ENCODE results near the gene RBMS3. TPM values are rescaled to one million over a fixed set of nuclear protein-coding genes. Genes with fewer than 3 reads are reported as not detected.

RBMS3 gene
- total and polyA plus RNA-seq, 12 donors, result 8.7 to 90.1 (median 51.2) TPM

GRCh38 chr3:29864809-29865208, 583.9 kb downstream of the RBMS3 start:
- 69 to 90% (median 84%) methylated on average over 1 of the region's 1 CpG for WGBS, 4 donors
- H3K4me1 ChIP-seq (replicated peaks in 1 of 2), result no peaks in the 10 kb centered on the region
- H3K9me3 ChIP-seq (replicated peaks in 1 of 3), result no peaks in the 10 kb centered on the region
- intact Hi-C loops (cut with DNase I), result no loop called here
- DNase-seq, result no peak
- TF ChIP-seq CTCF (IDR thresholded peaks at IDR 0.05) (no peak), POLR2A (IDR thresholded peaks at IDR 0.05) (no peak)
- no peak overlapping the region for H3K27ac ChIP-seq
- no peaks in the 10 kb centered on the region for H3K27me3 ChIP-seq
- H3K4me3 ChIP-seq, result no peak overlapping the region
- H3K36me3 ChIP-seq (replicated peaks in 1 of 2), result no peaks in the 10 kb centered on the region

GRCh38 chr3:29868543-29869101, 587.8 kb downstream of the RBMS3 start:
- Histone ChIP-seq H3K9me3 (replicated peaks in 1 of 3) (no peaks in the 10 kb centered on the region), H3K4me3 (no peak overlapping the region), H3K36me3 (replicated peaks in 1 of 2) (no peaks in the 10 kb centered on the region), H3K27me3 (no peaks in the 10 kb centered on the region), H3K27ac (no peak overlapping the region), H3K4me1 (replicated peaks in 1 of 2) (no peaks in the 10 kb centered on the region)
- TF ChIP-seq CTCF (IDR thresholded peaks at IDR 0.05), result no peak
- no peak for TF ChIP-seq POLR2A (IDR thresholded peaks at IDR 0.05)
- no peak for DNase-seq
- WGBS, 4 donors, result 85 to 89% (median 87%) methylated on average over 6 of the region's 6 CpGs
- intact Hi-C loops (cut with DNase I), result no loop called here

- H3K4me1 ChIP-seq (replicated peaks in 1 of 2), result no peaks in the 10 kb centered on the region
- intact Hi-C loops (cut with DNase I), result no loop called here
- no peaks in the 10 kb centered on the region for H3K27me3 ChIP-seq
- 86 to 95% (median 87%) methylated on average over 1 of the region's 1 CpG for WGBS, 4 donors
- H3K4me3 ChIP-seq, result no peak overlapping the region
- no peak overlapping the region for H3K27ac ChIP-seq
- no peak for DNase-seq
- H3K9me3 ChIP-seq (replicated peaks in 1 of 3), result no peaks in the 10 kb centered on the region
- no peaks in the 10 kb centered on the region for H3K36me3 ChIP-seq (replicated peaks in 1 of 2)
- TF ChIP-seq CTCF (IDR thresholded peaks at IDR 0.05), result no peak
These were observed 589.3 kb downstream of the RBMS3 start for GRCh38 chr3:29870136-29870535.

GRCh38 chr3:29871087-29871486, 590.2 kb downstream of the RBMS3 start:
- Histone ChIP-seq H3K4me1 (replicated peaks in 1 of 2) (no peaks in the 10 kb centered on the region), H3K9me3 (replicated peaks in 1 of 3) (no peaks in the 10 kb centered on the region), H3K36me3 (replicated peaks in 1 of 2) (no peaks in the 10 kb centered on the region), H3K4me3 (no peak overlapping the region), H3K27ac (no peak overlapping the region), H3K27me3 (no peaks in the 10 kb centered on the region)
- intact Hi-C loops (cut with DNase I), result no loop called here
- WGBS, 4 donors, result 78 to 85% (median 81%) methylated on average over 1 of the region's 1 CpG
- TF ChIP-seq CTCF (IDR thresholded peaks at IDR 0.05) (no peak), POLR2A (IDR thresholded peaks at IDR 0.05) (no peak)
- no peak for DNase-seq
